PFSK-1 (cell line): Measurements from ENCODE around the gene LENG1.
A peak's percentile ranks its signal among the peaks of the same experiment; 100 is the strongest.

ENCODE experiments used
- FOXP2 ChIP-seq: optimal IDR thresholded peaks from 2 replicates; pipeline ENCODE3; 2011; ENCODE audit warnings: borderline replicate concordance, control low read depth, inconsistent platforms; ENCODE audit not compliant: insufficient read depth; ENCODE audit errors: extremely low read length, extremely low read depth
- POLR2AphosphoS5 ChIP-seq: IDR thresholded peaks from 2 replicates; pipeline ENCODE4 v1.6.1; 2012; ENCODE audit warnings: low read depth, mild to moderate bottlenecking, control low read depth, low read length, moderate library complexity
- SIN3A ChIP-seq: IDR thresholded peaks from 2 replicates; pipeline ENCODE4 v1.6.1; 2012; ENCODE audit warnings: mild to moderate bottlenecking, low read length, moderate library complexity, borderline replicate concordance; ENCODE audit not compliant: insufficient read depth

GRCh38 chr19:54137699-54138488 is 21.6 kb downstream of the LENG1 start, which contains the start of gene CNOT3:
- TF ChIP-seq POLR2AphosphoS5 (peak; percentile 68), FOXP2 (no peak), SIN3A (no peak)
